ENCODE results near the gene ULK1.

GRCh38 chr12:131855521-131856142 lies 38.8 kb upstream of the ULK1 start:
- TF ChIP-seq, protein P1, sequence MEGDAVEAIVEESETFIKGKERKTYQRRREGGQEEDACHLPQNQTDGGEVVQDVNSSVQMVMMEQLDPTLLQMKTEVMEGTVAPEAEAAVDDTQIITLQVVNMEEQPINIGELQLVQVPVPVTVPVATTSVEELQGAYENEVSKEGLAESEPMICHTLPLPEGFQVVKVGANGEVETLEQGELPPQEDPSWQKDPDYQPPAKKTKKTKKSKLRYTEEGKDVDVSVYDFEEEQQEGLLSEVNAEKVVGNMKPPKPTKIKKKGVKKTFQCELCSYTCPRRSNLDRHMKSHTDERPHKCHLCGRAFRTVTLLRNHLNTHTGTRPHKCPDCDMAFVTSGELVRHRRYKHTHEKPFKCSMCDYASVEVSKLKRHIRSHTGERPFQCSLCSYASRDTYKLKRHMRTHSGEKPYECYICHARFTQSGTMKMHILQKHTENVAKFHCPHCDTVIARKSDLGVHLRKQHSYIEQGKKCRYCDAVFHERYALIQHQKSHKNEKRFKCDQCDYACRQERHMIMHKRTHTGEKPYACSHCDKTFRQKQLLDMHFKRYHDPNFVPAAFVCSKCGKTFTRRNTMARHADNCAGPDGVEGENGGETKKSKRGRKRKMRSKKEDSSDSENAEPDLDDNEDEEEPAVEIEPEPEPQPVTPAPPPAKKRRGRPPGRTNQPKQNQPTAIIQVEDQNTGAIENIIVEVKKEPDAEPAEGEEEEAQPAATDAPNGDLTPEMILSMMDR (conservative IDR thresholded peaks at IDR 0.05 in 1 of 2, IDR thresholded peaks at IDR 0.05 in 1 of 2; ENCODE audit: low read depth in 1 of 2, low read length in 2 of 2), result no peak
- TF ChIP-seq EZH2 (IDR thresholded peaks at IDR 0.05; ENCODE audit: low read length, missing control alignments), result peak; percentile 16
